ENCODE results near the gene GIGYF1. TPM values are rescaled to one million over a fixed set of nuclear protein-coding genes. Genes with fewer than 3 reads are reported as not detected.

The GIGYF1 gene
- polyA plus RNA-seq, 1 donor (not counting 4 experiments of a cell fraction or from before 2014, with no cell fraction given), result 4.0 TPM

GRCh38 chr7:100655908-100656674 lies 38.0 kb downstream of the GIGYF1 start, which contains the start of gene ACTL6B:
TSS of gene ACTL6B (minus strand) at chr7:100656448. CDS start at chr7:100656354, 94 bp downstream.
- TF ChIP-seq CTCF (optimal IDR thresholded peaks at IDR 0.05 in 1 of 3, IDR thresholded peaks at IDR 0.05 in 1 of 3, conservative IDR thresholded peaks at IDR 0.05 in 1 of 3; ENCODE audit: extremely low read depth in 1 of 3, insufficient read depth in 2 of 3, low read length in 3 of 3) (no peak), EZH2 (IDR thresholded peaks at IDR 0.05; ENCODE audit: low read length) (no peak)
- H3K9me3 ChIP-seq (ENCODE audit: control insufficient read depth, low read depth, low read length), result no peaks in the 10 kb centered on the region
- dilution Hi-C loops (cut with MboI; ENCODE audit: extremely low pct_ligation_motif_present, low sequenced_read_pairs), result no loop called here
- no peaks in the 10 kb centered on the region for H3K4me1 ChIP-seq (ENCODE audit: control insufficient read depth, extremely low read depth, insufficient read depth, low read length)
- H3K27ac ChIP-seq (ENCODE audit: control insufficient read depth, insufficient read depth, low read length), result no peak within 1 kb of the TSS
- no peaks in the 10 kb centered on the region for H4K20me1 ChIP-seq (ENCODE audit: control insufficient read depth, extremely low read depth, insufficient read depth, low read length)
- no peak within 1 kb of the TSS for H3K4me3 ChIP-seq (ENCODE audit: control insufficient read depth in 2 of 3, extremely low read depth in 1 of 3, insufficient read depth in 2 of 3, low read depth in 1 of 3, low read length in 3 of 3)
- no peaks in the 10 kb centered on the region for H3K9me1 ChIP-seq (ENCODE audit: control insufficient read depth, extremely low read depth, insufficient read depth, low read length)
- H3K9ac ChIP-seq (ENCODE audit: control insufficient read depth, extremely low read depth, insufficient read depth, low read length), result no peak within 1 kb of the TSS
- FAIRE-seq (no peak), DNase-seq (ENCODE audit: low read depth, low spot score) (no peak)
- H3K4me2 ChIP-seq (ENCODE audit: control insufficient read depth, extremely low read depth, insufficient read depth, low read depth, low read length), result no peak within 1 kb of the TSS
- no peaks in the 10 kb centered on the region for H3K36me3 ChIP-seq (ENCODE audit: control insufficient read depth in 2 of 2, extremely low read depth in 1 of 2, insufficient read depth in 2 of 2, low read length in 2 of 2)
- H2AFZ ChIP-seq (ENCODE audit: control insufficient read depth, low read length), result no peak within 1 kb of the TSS
- H3K27me3 ChIP-seq (ENCODE audit: control insufficient read depth, extremely low read depth, insufficient read depth, low read length), result peaks cover 25% of the 10 kb centered on the region
- H3K79me2 ChIP-seq (ENCODE audit: control insufficient read depth, insufficient read depth, low read length), result no peaks in the 10 kb centered on the region

GRCh38 chr7:100654908-100655831 lies 38.9 kb downstream of the GIGYF1 start:
- no peak overlapping the region for H3K9ac ChIP-seq (ENCODE audit: control insufficient read depth, extremely low read depth, insufficient read depth, low read length)
- no peaks in the 10 kb centered on the region for H4K20me1 ChIP-seq (ENCODE audit: control insufficient read depth, extremely low read depth, insufficient read depth, low read length)
- H3K9me1 ChIP-seq (ENCODE audit: control insufficient read depth, extremely low read depth, insufficient read depth, low read length), result no peaks in the 10 kb centered on the region
- H3K79me2 ChIP-seq (ENCODE audit: control insufficient read depth, insufficient read depth, low read length), result no peaks in the 10 kb centered on the region
- dilution Hi-C loops (cut with MboI; ENCODE audit: extremely low pct_ligation_motif_present, low sequenced_read_pairs), result no loop called here
- no peaks in the 10 kb centered on the region for H3K36me3 ChIP-seq (ENCODE audit: control insufficient read depth in 2 of 2, extremely low read depth in 1 of 2, insufficient read depth in 2 of 2, low read length in 2 of 2)
- no peak for DNase-seq (ENCODE audit: low read depth, low spot score)
- H3K27ac ChIP-seq (ENCODE audit: control insufficient read depth, insufficient read depth, low read length), result no peak overlapping the region
- H3K4me2 ChIP-seq (ENCODE audit: control insufficient read depth, extremely low read depth, insufficient read depth, low read depth, low read length), result no peak overlapping the region
- peaks cover 25% of the 10 kb centered on the region for H3K27me3 ChIP-seq (ENCODE audit: control insufficient read depth, extremely low read depth, insufficient read depth, low read length)
- no peak overlapping the region for H3K4me3 ChIP-seq (ENCODE audit: control insufficient read depth in 2 of 3, extremely low read depth in 1 of 3, insufficient read depth in 2 of 3, low read depth in 1 of 3, low read length in 3 of 3)
- FAIRE-seq, result no peak
- H3K4me1 ChIP-seq (ENCODE audit: control insufficient read depth, extremely low read depth, insufficient read depth, low read length), result no peaks in the 10 kb centered on the region
- H3K9me3 ChIP-seq (ENCODE audit: control insufficient read depth, low read depth, low read length), result no peaks in the 10 kb centered on the region
- H2AFZ ChIP-seq (ENCODE audit: control insufficient read depth, low read length), result no peak overlapping the region
- TF ChIP-seq CTCF (optimal IDR thresholded peaks at IDR 0.05 in 1 of 3, IDR thresholded peaks at IDR 0.05 in 1 of 3, conservative IDR thresholded peaks at IDR 0.05 in 1 of 3; ENCODE audit: extremely low read depth in 1 of 3, insufficient read depth in 2 of 3, low read length in 3 of 3), result no peak
- TF ChIP-seq EZH2 (IDR thresholded peaks at IDR 0.05; ENCODE audit: low read length), result no peak
